Endothelial cell of umbilical vein (primary cell): ENCODE measurements around the gene NELL2. TPM values are rescaled to one million over a fixed set of nuclear protein-coding genes. Genes with fewer than 3 reads are reported as not detected.

ENCODE experiments used
- BruUV-seq: library from RNA; stranded (reverse); fragments of 400-500 nt; replicated peaks from 2 replicates; lab custom pipeline; 2021; lab: Mats Ljungman, UMichigan
- CTCF ChIA-PET: fragments of 300-600, 350-600 bp; sonication (Branson Sonifier 250); formaldehyde crosslinking; loops from one replicate; lab custom pipeline; 2021; ENCODE audit warnings: antibody characterized with exemption, inconsistent platforms; lab: Charles Lee
- POLR2A ChIA-PET: fragments of 300-600, 350-600 bp; sonication (Branson Sonifier 250); formaldehyde crosslinking; loops from one replicate; lab custom pipeline; 2021; ENCODE audit warnings: antibody characterized with exemption, inconsistent platforms; lab: Charles Lee
- DNase-seq: peaks from one replicate; pipeline ENCODE4 v3.0.0-alpha.2; 2011; ENCODE audit warnings: low read depth, low spot score
- FAIRE-seq: peaks from 2 replicates; lab custom pipeline; 2011; peaks lifted over from hg19 to GRCh38; lab: Jason Lieb, UNC
- H2AFZ ChIP-seq: 2 replicates; pipeline ENCODE4 v1.6.0; 2012; ENCODE audit warnings: low read depth, low read length, control low read depth, inconsistent platforms
- H3K27ac ChIP-seq: 2 replicates; pipeline ENCODE4 v1.5.1; 2011; ENCODE audit warnings: low read depth, mild to moderate bottlenecking, control low read depth, low read length, moderate library complexity; ENCODE audit not compliant: insufficient read depth
- H3K27me3 ChIP-seq, 2 experiments: 2 replicates each; pipeline versions ENCODE4 v1.6.0 to v1.6.1; 2011; ENCODE audit warnings: low read length in 2 of 2, mixed read lengths in 1 of 2; ENCODE audit not compliant: control insufficient read depth in 2 of 2, insufficient read depth in 2 of 2
- H3K36me3 ChIP-seq, 2 experiments: 2 replicates in 1 of 2; 3 replicates in 1 of 2; pipeline ENCODE4 v1.5.1; 2011; ENCODE audit warnings: low read length in 2 of 2, mild to moderate bottlenecking in 1 of 2, moderate library complexity in 1 of 2; ENCODE audit not compliant: control insufficient read depth in 2 of 2, insufficient read depth in 2 of 2; ENCODE audit errors: extremely low read depth in 1 of 2
- H3K4me1 ChIP-seq: 3 replicates; pipeline ENCODE4 v1.5.1; 2011; ENCODE audit warnings: mild to moderate bottlenecking, low read length; ENCODE audit not compliant: control insufficient read depth, insufficient read depth; ENCODE audit errors: extremely low read depth
- H3K4me2 ChIP-seq: 2 replicates; pipeline ENCODE4 v1.6.1; 2011; ENCODE audit warnings: low read length, control low read depth, mixed read lengths; ENCODE audit not compliant: insufficient read depth
- H3K4me3 ChIP-seq, 3 experiments: fragments of 200-600 bp in 1 of 3; sonication (generic), shearing (Covaris generic) in 1 of 3; replicated peaks in 1 of 3; 2 replicates each; pipeline ENCODE4 v1.5.1; 2011 to 2016; ENCODE audit warnings: control low read depth in 3 of 3, low read length in 3 of 3, mild to moderate bottlenecking in 2 of 3, inconsistent platforms in 1 of 3, low read depth in 1 of 3, moderate library complexity in 1 of 3; ENCODE audit not compliant: insufficient read depth in 1 of 3
- H3K79me2 ChIP-seq: 2 replicates; pipeline ENCODE4 v1.6.0; 2012; ENCODE audit warnings: low read length, inconsistent platforms; ENCODE audit not compliant: control insufficient read depth, insufficient read depth
- H3K9ac ChIP-seq: replicated peaks from 2 replicates; pipeline ENCODE3; 2011; ENCODE audit warnings: low read length, control low read depth; ENCODE audit not compliant: insufficient read depth; ENCODE audit errors: extremely low read depth
- H3K9me1 ChIP-seq: replicated peaks from 3 replicates; pipeline ENCODE4 v1.6.0; 2011; ENCODE audit warnings: mild to moderate bottlenecking, low read length; ENCODE audit not compliant: control insufficient read depth, insufficient read depth; ENCODE audit errors: extremely low read depth
- H3K9me3 ChIP-seq: replicated peaks from 2 replicates; pipeline ENCODE4 v1.5.1; 2012; ENCODE audit warnings: low read length, inconsistent platforms; ENCODE audit not compliant: control insufficient read depth, insufficient read depth
- H4K20me1 ChIP-seq: replicated peaks from 2 replicates; pipeline ENCODE3; 2011; ENCODE audit warnings: mild to moderate bottlenecking, low read length; ENCODE audit not compliant: control insufficient read depth, insufficient read depth; ENCODE audit errors: extremely low read depth
- CTCF ChIP-seq, 2 donors: IDR thresholded peaks; 1 replicate in 1 of 2; 2 replicates in 1 of 2; pipeline ENCODE4 v1.5.1; 2011; ENCODE audit warnings: low read length in 2 of 2, mild to moderate bottlenecking in 2 of 2, moderate library complexity in 2 of 2, control low read depth in 1 of 2, inconsistent platforms in 1 of 2, low read depth in 1 of 2; ENCODE audit not compliant: insufficient read depth in 1 of 2; ENCODE audit errors: extremely low read depth in 1 of 2
- EZH2 ChIP-seq: IDR thresholded peaks from 2 replicates; pipeline ENCODE4 v1.6.1; 2012; ENCODE audit warnings: borderline replicate concordance, low read depth, mild to moderate bottlenecking, moderate library complexity, low read length, inconsistent platforms; ENCODE audit not compliant: severe bottlenecking
- FOS ChIP-seq: IDR thresholded peaks from 2 replicates; pipeline ENCODE4 v1.6.1; 2011; ENCODE audit warnings: mild to moderate bottlenecking, low read length, moderate library complexity, borderline replicate concordance; ENCODE audit not compliant: insufficient read depth
- GATA2 ChIP-seq: IDR thresholded peaks from 2 replicates; pipeline ENCODE4 v1.7.0; 2011; ENCODE audit warnings: low read depth, mild to moderate bottlenecking, moderate library complexity, mixed read lengths, low read length; ENCODE audit not compliant: insufficient read length, insufficient read depth
- JUN ChIP-seq: IDR thresholded peaks from 2 replicates; pipeline ENCODE4 v1.6.1; 2011; ENCODE audit warnings: borderline replicate concordance, low read depth; ENCODE audit not compliant: insufficient read length, insufficient read depth
- MAX ChIP-seq: IDR thresholded peaks from 2 replicates; pipeline ENCODE4 v1.6.1; 2011; ENCODE audit not compliant: insufficient read depth, insufficient read length
- MYC ChIP-seq: IDR thresholded peaks from one replicate; pipeline ENCODE4 v1.6.1; 2011; ENCODE audit warnings: mild to moderate bottlenecking, low read depth, low read length
- POLR2A ChIP-seq: IDR thresholded peaks from 2 replicates; pipeline ENCODE4 v1.6.1; 2012; ENCODE audit warnings: low read depth, mild to moderate bottlenecking, control low read depth, low read length
- POLR2AphosphoS5 ChIP-seq: IDR thresholded peaks from 2 replicates; pipeline ENCODE4 v1.6.1; 2012; ENCODE audit warnings: low read depth, mild to moderate bottlenecking, control low read depth, low read length, moderate library complexity; ENCODE audit not compliant: insufficient read depth
- dilution Hi-C: fragments of 300-500 bp; cut with MboI; formaldehyde crosslinking; loops from one replicate; pipeline ENCODE4 v1.15.0; 2019; ENCODE audit warnings: low sequenced_read_pairs; ENCODE audit not compliant: extremely low pct_ligation_motif_present
- intact Hi-C: fragments of 100-400 bp; cut with micrococcal nuclease; formaldehyde crosslinking; loops from one replicate; pipeline ENCODE4 v1.10.0; 2022
- polyA plus RNA-seq, 4 experiments: library from polyadenylated mRNA; depleted of rRNA in 3 of 4; stranded (reverse) in 3 of 4; unstranded in 1 of 4; fragments of >200 nt; gene quantifications; 2 replicates each; pipeline versions ENCODE4 v1.2.1 to v1.2.3, GENCODE V29; 2011 to 2012; ENCODE audit warnings: missing spikeins in 1 of 4
- total RNA-seq: library from RNA; stranded (reverse); gene quantifications from 2 replicates; pipeline ENCODE4 v1.2.3, GENCODE V29; 2021

The NELL2 gene
- total and polyA plus RNA-seq, 2 donors (not counting 3 experiments of a cell fraction or from before 2014, with no cell fraction given) = 0.11 to 0.49 TPM

GRCh38 chr12:44504799-44505198 lies 371.3 kb downstream of the NELL2 start:
- no peak for FAIRE-seq
- H3K9me3 ChIP-seq = no peaks in the 10 kb centered on the region
- H3K4me2 ChIP-seq = no peak overlapping the region
- H3K27me3 ChIP-seq = no peaks in the 10 kb centered on the region
- H3K36me3 ChIP-seq = no peaks in the 10 kb centered on the region
- H3K4me1 ChIP-seq = no peaks in the 10 kb centered on the region
- intact Hi-C loops (no loop called here), dilution Hi-C loops (no loop called here)
- no peak for DNase-seq
- no peaks in the 10 kb centered on the region for H3K9me1 ChIP-seq
- ChIA-PET CTCF (no interaction called here), POLR2A (no interaction called here)
- TF ChIP-seq JUN (no peak), EZH2 (no peak), MAX (no peak), CTCF (IDR thresholded peaks at IDR 0.05; ENCODE audit: extremely low read depth in 1 of 2, insufficient read depth in 1 of 2, low read depth in 1 of 2, low read length in 2 of 2) (no peak), MYC (no peak), POLR2AphosphoS5 (no peak)
- no TSS peak for BruUV-seq
- no peak overlapping the region for H3K4me3 ChIP-seq
- no peak overlapping the region for H3K27ac ChIP-seq
- no peak overlapping the region for H2AFZ ChIP-seq
- no peak overlapping the region for H3K9ac ChIP-seq
- H3K79me2 ChIP-seq = no peaks in the 10 kb centered on the region
- H4K20me1 ChIP-seq = no peaks in the 10 kb centered on the region

GRCh38 chr12:44503329-44503728 lies 372.8 kb downstream of the NELL2 start:
- Histone ChIP-seq H3K27ac (no peak overlapping the region), H3K4me2 (no peak overlapping the region), H3K4me1 (no peaks in the 10 kb centered on the region), H3K9me1 (no peaks in the 10 kb centered on the region), H3K27me3 (no peaks in the 10 kb centered on the region), H3K9ac (no peak overlapping the region), H4K20me1 (no peaks in the 10 kb centered on the region), H3K4me3 (no peak overlapping the region), H3K79me2 (no peaks in the 10 kb centered on the region), H3K9me3 (no peaks in the 10 kb centered on the region), H2AFZ (no peak overlapping the region), H3K36me3 (no peaks in the 10 kb centered on the region)
- ChIA-PET CTCF (no interaction called here), POLR2A (no interaction called here)
- TF ChIP-seq POLR2A (no peak), MYC (no peak), GATA2 (no peak), JUN (no peak), EZH2 (no peak), POLR2AphosphoS5 (no peak), MAX (no peak), CTCF (IDR thresholded peaks at IDR 0.05; ENCODE audit: extremely low read depth in 1 of 2, insufficient read depth in 1 of 2, low read depth in 1 of 2, low read length in 2 of 2) (no peak), FOS (no peak)
- dilution Hi-C loops = no loop called here
- intact Hi-C loops = no loop called here
- no peak for DNase-seq
- BruUV-seq = no TSS peak
- FAIRE-seq = no peak
